Activated naive CD4-positive, alpha-beta T cell treated with anti-CD3 and anti-CD28 coated beads for 36 hours (primary cell): ENCODE data around the gene PDE8A. TPM values are rescaled to one million over a fixed set of nuclear protein-coding genes. Genes with fewer than 3 reads are reported as not detected.
A peak's percentile ranks its signal among the peaks of the same experiment; 100 is the strongest.

ENCODE experiments used
- CTCF ChIA-PET: fragments of 350-600 bp; sonication (Branson Sonifier 250); formaldehyde crosslinking; loops from one replicate; lab custom pipeline; 2021; ENCODE audit warnings: antibody characterized with exemption; lab: Charles Lee
- DNase-seq: peaks from one replicate; pipeline ENCODE4 v3.0.0-alpha.2; 2020
- H3K27ac Mint-ChIP-seq: one replicate; pipeline ENCODE4 v1.8.0; 2021; ENCODE audit warnings: mild to moderate bottlenecking, mixed read lengths
- H3K27me3 Mint-ChIP-seq: one replicate; pipeline ENCODE4 v1.8.0; 2021; ENCODE audit warnings: low read depth, mixed read lengths
- H3K36me3 Mint-ChIP-seq: one replicate; pipeline ENCODE4 v1.8.0; 2021; ENCODE audit warnings: low read depth, mixed read lengths
- H3K4me1 Mint-ChIP-seq: one replicate; pipeline ENCODE4 v1.8.0; 2021; ENCODE audit warnings: low read depth, mixed read lengths
- H3K4me3 Mint-ChIP-seq: one replicate; pipeline ENCODE4 v1.8.0; 2021; ENCODE audit warnings: mild to moderate bottlenecking, moderate library complexity, mixed read lengths
- H3K9me3 Mint-ChIP-seq: one replicate; pipeline ENCODE4 v1.8.0; 2021; ENCODE audit warnings: mixed read lengths
- intact Hi-C: fragments of 100-400 bp; cut with micrococcal nuclease; formaldehyde crosslinking; loops from one replicate; pipeline ENCODE4 v1.15.1; 2023
- total RNA-seq, 2 experiments: library from RNA; stranded (reverse); gene quantifications; one replicate each; pipeline ENCODE4 v1.2.3, GENCODE V29; 2021

Gene PDE8A
- total RNA-seq, 2 experiments from 2014 or later: 28.8 to 29.2 TPM

DNA sequence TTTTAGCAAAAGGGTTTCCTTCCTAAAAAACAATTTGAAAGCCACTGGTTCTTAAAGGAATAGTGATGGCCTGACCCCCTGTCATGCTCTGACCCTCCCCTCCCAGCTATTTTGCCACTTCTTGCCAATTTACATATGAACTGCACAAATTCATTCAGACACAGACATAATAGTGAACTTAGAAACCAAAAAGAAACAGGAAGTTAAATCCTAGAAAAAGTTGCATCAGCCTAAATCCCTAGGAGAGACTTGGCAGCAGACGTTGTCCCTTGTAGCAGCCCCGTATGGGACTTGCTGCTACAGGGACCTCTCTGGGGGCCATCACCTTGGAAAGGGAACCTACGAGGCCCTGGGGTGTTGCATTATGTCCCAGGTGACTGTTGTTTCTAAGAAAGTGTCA, 14.3 kb upstream of the PDE8A start:
- H3K4me1 Mint-ChIP-seq: no peaks in the 10 kb centered on the region
- DNase-seq: no peak
- CTCF ChIA-PET: no interaction called here
- intact Hi-C loops: no loop called here
- no peaks in the 10 kb centered on the region for H3K36me3 Mint-ChIP-seq
- H3K4me3 Mint-ChIP-seq: no peak overlapping the region
- H3K27me3 Mint-ChIP-seq: peaks cover 3% of the 10 kb centered on the region
- H3K9me3 Mint-ChIP-seq: peaks cover 2% of the 10 kb centered on the region
- no peak overlapping the region for H3K27ac Mint-ChIP-seq

DNA sequence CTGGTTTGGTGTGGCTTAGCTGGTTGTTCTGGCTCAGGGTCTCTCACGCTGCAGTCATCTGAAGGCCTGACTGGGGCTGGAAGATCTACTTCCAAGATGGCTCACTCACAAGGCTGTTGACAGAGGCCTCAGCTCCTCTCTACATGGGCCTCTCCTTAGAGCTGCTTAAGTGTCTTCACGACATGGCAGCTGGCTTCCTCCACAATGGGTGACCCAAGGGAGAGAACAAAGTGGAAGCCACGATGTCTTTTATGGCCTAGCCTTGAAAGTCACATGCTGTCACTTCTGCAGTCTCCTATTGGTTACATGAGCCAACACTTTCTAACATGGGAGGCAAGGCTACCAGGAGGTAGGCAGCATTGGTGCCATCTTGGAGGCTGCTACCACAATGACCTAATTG, 13.4 kb upstream of the PDE8A start:
- CTCF ChIA-PET: no interaction called here
- Mint-ChIP-seq H3K27ac (no peak overlapping the region), H3K36me3 (no peaks in the 10 kb centered on the region), H3K27me3 (peaks cover 3% of the 10 kb centered on the region), H3K4me1 (no peaks in the 10 kb centered on the region), H3K4me3 (no peak overlapping the region), H3K9me3 (peaks cover 2% of the 10 kb centered on the region)
- no peak for DNase-seq
- intact Hi-C loops: no loop called here

GRCh38 chr15:84969257-84969656, 12.4 kb upstream of the PDE8A start:
- no peak for DNase-seq
- H3K27me3 Mint-ChIP-seq: peaks cover 3% of the 10 kb centered on the region
- no peaks in the 10 kb centered on the region for H3K4me1 Mint-ChIP-seq
- H3K27ac Mint-ChIP-seq: no peak overlapping the region
- intact Hi-C loops: no loop called here
- CTCF ChIA-PET: no interaction called here
- H3K9me3 Mint-ChIP-seq: peaks cover 2% of the 10 kb centered on the region
- no peak overlapping the region for H3K4me3 Mint-ChIP-seq
- no peaks in the 10 kb centered on the region for H3K36me3 Mint-ChIP-seq

DNA sequence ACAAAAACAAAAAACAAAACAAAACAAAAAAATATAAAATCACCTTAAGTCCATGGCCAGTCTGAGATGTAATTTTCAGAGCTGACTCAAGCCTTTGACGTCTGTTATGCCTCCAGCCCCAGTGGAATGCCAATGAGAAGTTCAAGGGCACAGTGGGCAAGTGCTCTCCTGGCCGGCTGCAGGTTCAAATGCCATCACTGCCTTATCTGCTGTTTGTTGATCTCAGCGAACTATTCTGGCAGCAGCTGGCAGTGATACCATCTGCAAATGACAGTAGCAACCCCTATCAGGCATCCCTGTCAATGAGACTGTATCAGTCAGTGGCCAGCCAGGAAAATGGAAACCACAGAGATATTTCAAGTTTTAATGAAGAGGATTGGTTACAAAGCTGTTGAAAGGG, 10.8 kb upstream of the PDE8A start:
- DNase-seq: no peak
- intact Hi-C loops: no loop called here
- CTCF ChIA-PET: no interaction called here
- Mint-ChIP-seq H3K4me3 (no peak overlapping the region), H3K27me3 (no peaks in the 10 kb centered on the region), H3K9me3 (peaks cover 2% of the 10 kb centered on the region), H3K36me3 (no peaks in the 10 kb centered on the region), H3K4me1 (no peaks in the 10 kb centered on the region), H3K27ac (no peak overlapping the region)

GRCh38 chr15:84973492-84974460, 7.9 kb upstream of the PDE8A start:
- no peaks in the 10 kb centered on the region for H3K4me1 Mint-ChIP-seq
- no peaks in the 10 kb centered on the region for H3K27me3 Mint-ChIP-seq
- CTCF ChIA-PET: no interaction called here
- H3K36me3 Mint-ChIP-seq: no peaks in the 10 kb centered on the region
- H3K27ac Mint-ChIP-seq: no peak overlapping the region
- no peaks in the 10 kb centered on the region for H3K9me3 Mint-ChIP-seq
- no peak overlapping the region for H3K4me3 Mint-ChIP-seq
- DNase-seq: no peak
- intact Hi-C loops: no loop called here

DNA sequence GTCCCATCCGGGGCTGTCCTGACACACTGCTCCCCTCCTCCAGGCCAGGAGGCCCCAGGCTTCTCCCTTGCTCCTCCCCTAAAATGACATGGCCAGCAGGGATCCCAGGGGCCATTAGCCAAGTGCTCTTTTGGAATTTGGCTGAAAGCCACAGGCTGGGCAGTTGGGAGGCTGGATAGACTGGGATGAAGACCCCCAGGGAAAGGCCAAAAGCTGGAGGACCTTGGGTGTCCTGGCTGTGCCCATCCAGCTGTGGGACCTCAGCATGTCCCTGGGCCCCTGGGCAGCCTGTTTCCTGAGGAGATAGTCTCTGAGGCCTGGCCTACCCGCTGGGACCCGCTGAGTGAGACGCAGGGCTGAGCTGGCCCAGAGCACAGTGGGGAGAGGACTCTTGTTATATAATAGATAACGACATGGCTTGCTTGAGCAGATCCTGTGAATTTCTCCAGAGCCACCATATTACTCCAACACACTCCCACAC, 5.7 kb upstream of the PDE8A start:
- Mint-ChIP-seq H3K4me1 (peaks cover 10% of the 10 kb centered on the region), H3K36me3 (no peaks in the 10 kb centered on the region), H3K4me3 (no peak overlapping the region), H3K9me3 (no peaks in the 10 kb centered on the region), H3K27me3 (no peaks in the 10 kb centered on the region), H3K27ac (no peak overlapping the region)
- CTCF ChIA-PET: no interaction called here
- no peak for DNase-seq
- intact Hi-C loops: no loop called here

DNA sequence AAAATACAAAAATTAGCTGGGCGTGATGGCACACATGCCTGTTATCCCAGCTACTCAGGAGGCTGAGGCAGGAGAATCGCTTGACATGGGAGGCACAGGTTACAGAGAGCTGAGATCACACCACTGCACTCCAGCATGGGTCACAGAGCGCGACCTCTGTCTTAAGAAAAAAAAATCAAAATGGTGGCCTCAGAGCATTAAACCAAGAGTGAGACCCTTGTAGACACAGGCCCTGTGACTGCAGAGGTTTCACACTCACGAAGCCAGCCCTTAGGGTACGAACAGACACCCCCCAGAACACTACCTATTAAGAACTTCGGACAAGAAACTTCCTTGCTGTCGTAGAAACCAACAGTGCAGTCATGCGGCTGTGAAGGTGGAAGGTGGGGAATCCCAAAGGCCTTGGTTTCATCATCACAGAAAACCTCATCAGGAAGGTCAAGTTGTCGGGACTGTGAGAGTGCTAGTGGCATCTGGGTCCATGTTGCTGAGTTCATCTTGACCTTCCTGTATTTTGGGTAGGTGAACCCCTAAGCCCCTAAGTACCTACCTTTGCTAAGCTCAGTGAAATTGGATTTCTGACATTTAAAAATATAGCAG, 4.8 kb upstream of the PDE8A start:
- Mint-ChIP-seq H3K9me3 (no peaks in the 10 kb centered on the region), H3K4me3 (no peak overlapping the region), H3K36me3 (no peaks in the 10 kb centered on the region), H3K27me3 (no peaks in the 10 kb centered on the region), H3K27ac (no peak overlapping the region), H3K4me1 (peaks cover 10% of the 10 kb centered on the region)
- intact Hi-C loops: no loop called here
- CTCF ChIA-PET: interaction anchor here (1.1 kb wide), 1 partner anchor 26 kb away, joined by 3 read pairs; no protein-coding TSS in a partner anchor
- no peak for DNase-seq

DNA sequence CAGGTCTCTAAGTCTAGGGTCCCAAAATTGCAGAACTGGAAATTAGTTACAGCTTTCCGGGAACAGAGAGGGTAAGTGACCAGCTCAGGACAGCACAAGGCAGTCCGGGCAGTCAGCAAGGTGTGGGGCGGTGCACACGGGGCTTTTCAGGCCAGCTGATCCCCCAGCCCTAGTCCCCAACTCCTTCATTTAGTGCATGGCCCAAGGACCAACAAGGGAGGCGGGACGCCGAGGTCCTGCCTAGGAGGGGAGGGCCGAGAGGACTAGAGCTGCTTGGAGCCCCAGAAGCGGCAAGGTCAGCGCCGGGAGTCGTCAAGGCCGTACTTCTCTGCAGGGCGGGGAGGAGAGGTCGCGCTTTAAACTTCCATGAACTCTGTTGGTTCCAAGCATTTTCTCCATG, 2.0 kb upstream of the PDE8A start:
- intact Hi-C loops: loop anchor here (1.0 to 10.0 kb wide), 4 partner anchors 51 to 725 kb away; no protein-coding TSS in a partner anchor
- Mint-ChIP-seq H3K4me1 (peaks cover 31% of the 10 kb centered on the region), H3K9me3 (no peaks in the 10 kb centered on the region), H3K4me3 (peak overlapping the region; percentile 92), H3K36me3 (peaks cover 3% of the 10 kb centered on the region), H3K27me3 (no peaks in the 10 kb centered on the region), H3K27ac (no peak overlapping the region)
- CTCF ChIA-PET: interaction anchor here (0.9 kb wide), 1 partner anchor 35 kb away, joined by 3 read pairs; no protein-coding TSS in a partner anchor
- no peak for DNase-seq

GRCh38 chr15:84980196-84981053, 1.2 kb upstream of the PDE8A start:
- Mint-ChIP-seq H3K4me1 (peaks cover 39% of the 10 kb centered on the region), H3K9me3 (no peaks in the 10 kb centered on the region), H3K4me3 (peak overlapping the region; percentile 92), H3K27ac (peak overlapping the region; percentile 93), H3K27me3 (no peaks in the 10 kb centered on the region), H3K36me3 (peaks cover 3% of the 10 kb centered on the region)
- CTCF ChIA-PET: interaction anchor here (0.9 to 1.2 kb wide), 2 partner anchors 9 to 36 kb away, joined by 3 to 4 read pairs; no protein-coding TSS in a partner anchor
- DNase-seq: peak; percentile 86
- intact Hi-C loops: loop anchor here (1.0 to 10.0 kb wide), 6 partner anchors 50 to 724 kb away; partner anchors contain the start of gene WDR73

GRCh38 chr15:84981054-84981710, 474 bp upstream of the PDE8A start:
- intact Hi-C loops: loop anchor here (1.0 to 10.0 kb wide), 4 partner anchors 244 to 724 kb away; partner anchors contain the start of gene WDR73
- Mint-ChIP-seq H3K27me3 (no peaks in the 10 kb centered on the region), H3K4me1 (peaks cover 43% of the 10 kb centered on the region), H3K36me3 (peaks cover 3% of the 10 kb centered on the region), H3K27ac (peak overlapping the region; percentile 93), H3K4me3 (peak overlapping the region; percentile 92), H3K9me3 (no peaks in the 10 kb centered on the region)
- DNase-seq: peak; percentile 95
- CTCF ChIA-PET: interaction anchor here (1.0 to 1.2 kb wide), 2 partner anchors 8 to 63 kb away, joined by 3 to 4 read pairs; no protein-coding TSS in a partner anchor

GRCh38 chr15:84982301-84982920, 755 bp downstream of the PDE8A start:
- intact Hi-C loops: loop anchor here (1.0 to 10.0 kb wide), 5 partner anchors 10 to 722 kb away; no protein-coding TSS in a partner anchor
- H3K27ac Mint-ChIP-seq: peak overlapping the region; percentile 99
- DNase-seq: peak; percentile 88
- CTCF ChIA-PET: interaction anchor here (0.6 to 1.4 kb wide), 3 partner anchors 9 to 91 kb away, joined by 3 read pairs; no protein-coding TSS in a partner anchor
- no peaks in the 10 kb centered on the region for H3K9me3 Mint-ChIP-seq
- H3K4me3 Mint-ChIP-seq: peak overlapping the region; percentile 99
- no peaks in the 10 kb centered on the region for H3K27me3 Mint-ChIP-seq
- H3K4me1 Mint-ChIP-seq: peaks cover 54% of the 10 kb centered on the region
- peaks cover 3% of the 10 kb centered on the region for H3K36me3 Mint-ChIP-seq
